ENCODE data around the gene FOXJ3. TPM values are rescaled to one million over a fixed set of nuclear protein-coding genes. Genes with fewer than 3 reads are reported as not detected.

FOXJ3 gene
- total and polyA plus RNA-seq, 2 of the 4 experiments (the other 2 are of a cell fraction) = 16.7 to 30.5 TPM

DNA sequence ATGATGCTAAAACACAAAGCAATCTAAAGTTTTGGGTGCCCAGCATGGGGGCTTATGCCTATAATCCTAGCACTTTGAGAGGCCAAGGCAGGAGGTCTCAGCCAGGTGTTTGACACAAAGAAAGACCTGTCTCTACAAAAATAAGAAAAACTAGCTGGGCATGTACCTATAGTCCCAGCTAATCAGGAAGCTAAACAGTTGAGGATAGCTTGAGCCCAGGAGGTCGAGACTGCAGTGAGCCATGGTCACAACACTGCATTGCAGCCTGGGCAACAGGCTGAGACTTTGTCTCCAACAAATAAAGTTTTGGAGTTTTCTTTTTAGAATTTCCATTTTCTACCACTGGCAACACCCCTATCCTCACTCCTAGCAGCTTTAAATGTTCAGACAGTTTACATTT is 115.4 kb downstream of the FOXJ3 start:
- no TSS peak for BruUV-seq (replicated peaks)
- Histone ChIP-seq H3K14ac (replicated peaks; ENCODE audit: low read depth, low read length) (no peak overlapping the region), H3K4me1 (ENCODE audit: control insufficient read depth, insufficient read depth, low read length) (no peaks in the 10 kb centered on the region; the same call in 1 of the 2 replicates), H3K4me2 (ENCODE audit: low read depth, low read length) (no peak overlapping the region), H3K27me3 (ENCODE audit: control insufficient read depth, insufficient read depth, low read length) (no peaks in the 10 kb centered on the region), H3K9me1 (ENCODE audit: insufficient read depth, low read length) (no peaks in the 10 kb centered on the region), H2BK120ac (ENCODE audit: low read depth, low read length) (no peak overlapping the region), H3K9me3 (ENCODE audit: control insufficient read depth, insufficient read depth, low read length) (no peaks in the 10 kb centered on the region), H4K5ac (ENCODE audit: low read depth, low read length) (no peak overlapping the region), H2AK5ac (ENCODE audit: low read depth, low read length) (no peak overlapping the region), H2BK5ac (ENCODE audit: low read depth, low read length, poor library complexity, severe bottlenecking) (no peak overlapping the region), H3K9ac (ENCODE audit: low read depth, low read length) (no peak overlapping the region), H3K23ac (ENCODE audit: low read depth, low read length) (no peak overlapping the region), H3K18ac (ENCODE audit: low read depth, low read length) (no peak overlapping the region), H2AFZ (replicated peaks; ENCODE audit: low read length, poor library complexity) (no peak overlapping the region), H3K56ac (ENCODE audit: extremely low read depth, insufficient read depth, low read length) (no peak overlapping the region), H3K79me1 (ENCODE audit: low read depth in 1 of 2, low read length in 2 of 2) (peaks cover 19 to 49% of the 10 kb centered on the region in 2 experiments), H3K4ac (ENCODE audit: low read depth, low read length) (no peak overlapping the region), H4K8ac (ENCODE audit: low read depth in 2 of 2, low read length in 2 of 2) (no peak overlapping the region), H4K20me1 (ENCODE audit: insufficient read depth, low read length) (peaks cover 13% of the 10 kb centered on the region; the same call in 1 of the 2 replicates), H3K4me3 (ENCODE audit: insufficient read depth, low read depth, low read length) (no peak overlapping the region), H2BK20ac (ENCODE audit: low read depth, low read length) (no peak overlapping the region), H2BK15ac (ENCODE audit: low read depth, low read length) (no peak overlapping the region), H4K91ac (ENCODE audit: insufficient read depth, low read depth, low read length) (no peak overlapping the region), H3K36me3 (ENCODE audit: control insufficient read depth, insufficient read depth, low read length) (no peaks in the 10 kb centered on the region), H2AK9ac (replicated peaks; ENCODE audit: low read depth, low read length, poor library complexity) (no peak overlapping the region), H3K27ac (ENCODE audit: insufficient read depth, low read length) (no peak overlapping the region)
- POLR2A ChIA-PET (ENCODE audit: unreplicated experiment) = no interaction called here
- CTCF ChIA-PET = no interaction called here
- WGBS, 2 experiments (ENCODE audit: extremely low coverage in 2 of 2, insufficient read length in 1 of 2) = 100% methylated on average over 1 of the region's 1 CpG; no CpG with 5 or more reads in 1 of the 2 experiments
- ATAC-seq (ENCODE audit: low read depth) = no peak
- in situ Hi-C loops (cut with MboI; ENCODE audit: low sequenced_read_pairs) = no loop called here
- TF ChIP-seq FOS (IDR thresholded peaks at IDR 0.05; ENCODE audit: low read depth, low read length) = no peak
- no peak for TF ChIP-seq POLR2A (IDR thresholded peaks at IDR 0.05; ENCODE audit: low read depth, low read length)
- TF ChIP-seq RFX5 (IDR thresholded peaks at IDR 0.05; ENCODE audit: low read depth, low read length) = no peak
- no peak for TF ChIP-seq NFE2L2 (IDR thresholded peaks at IDR 0.05; ENCODE audit: low read depth, low read length)
- no peak for TF ChIP-seq CHD1 (IDR thresholded peaks at IDR 0.05; ENCODE audit: low read depth, low read length)
- TF ChIP-seq RAD21 (IDR thresholded peaks at IDR 0.05; ENCODE audit: low read length) = no peak
- TF ChIP-seq MAFK (IDR thresholded peaks at IDR 0.05; ENCODE audit: low read depth, low read length) = no peak
- no peak for TF ChIP-seq USF2 (IDR thresholded peaks at IDR 0.05; ENCODE audit: low read depth, low read length)
- TF ChIP-seq CEBPB (IDR thresholded peaks at IDR 0.05; ENCODE audit: low read depth, low read length) = no peak
- no peak for TF ChIP-seq RCOR1 (IDR thresholded peaks at IDR 0.05; ENCODE audit: insufficient replicate concordance, low read length)
- no peak for TF ChIP-seq MAZ (IDR thresholded peaks at IDR 0.05; ENCODE audit: borderline replicate concordance, low read depth, low read length)
- TF ChIP-seq MXI1 (IDR thresholded peaks at IDR 0.05; ENCODE audit: borderline replicate concordance, low read depth, low read length) = no peak
- no peak for TF ChIP-seq SMC3 (IDR thresholded peaks at IDR 0.05; ENCODE audit: low read depth, low read length)
- no peak for TF ChIP-seq BHLHE40 (IDR thresholded peaks at IDR 0.05; ENCODE audit: low read depth, low read length)
- TF ChIP-seq CTCF (conservative IDR thresholded peaks at IDR 0.05; ENCODE audit: low read depth, low read length) = no peak
- TF ChIP-seq, protein P1, sequence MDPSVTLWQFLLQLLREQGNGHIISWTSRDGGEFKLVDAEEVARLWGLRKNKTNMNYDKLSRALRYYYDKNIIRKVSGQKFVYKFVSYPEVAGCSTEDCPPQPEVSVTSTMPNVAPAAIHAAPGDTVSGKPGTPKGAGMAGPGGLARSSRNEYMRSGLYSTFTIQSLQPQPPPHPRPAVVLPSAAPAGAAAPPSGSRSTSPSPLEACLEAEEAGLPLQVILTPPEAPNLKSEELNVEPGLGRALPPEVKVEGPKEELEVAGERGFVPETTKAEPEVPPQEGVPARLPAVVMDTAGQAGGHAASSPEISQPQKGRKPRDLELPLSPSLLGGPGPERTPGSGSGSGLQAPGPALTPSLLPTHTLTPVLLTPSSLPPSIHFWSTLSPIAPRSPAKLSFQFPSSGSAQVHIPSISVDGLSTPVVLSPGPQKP (IDR thresholded peaks at IDR 0.05; ENCODE audit: borderline replicate concordance, low read depth, low read length) = no peak
- dilution Hi-C loops (cut with HindIII; ENCODE audit: low sequenced_read_pairs, unreplicated experiment) = no loop called here
- intact Hi-C loops (cut with micrococcal nuclease) = no loop called here
- no peak for DNase-seq

All from IMR-90 (cell line).